NCI-H2196 treated with DMSO at 0.1 percent for 48 hours (cell line): Measurements from ENCODE around the gene INF2.
"Not testable (repeated sequence)": the region's sequence is repeated elsewhere in the genome, so short reads cannot be mapped to it uniquely, and the experiment has no call there.

Experiments used
- DNase-seq: peaks from one replicate; lab custom pipeline; 2025; ENCODE audit not compliant: unreplicated experiment; lab: John Stamatoyannopoulos, UW

INF2 gene

DNA sequence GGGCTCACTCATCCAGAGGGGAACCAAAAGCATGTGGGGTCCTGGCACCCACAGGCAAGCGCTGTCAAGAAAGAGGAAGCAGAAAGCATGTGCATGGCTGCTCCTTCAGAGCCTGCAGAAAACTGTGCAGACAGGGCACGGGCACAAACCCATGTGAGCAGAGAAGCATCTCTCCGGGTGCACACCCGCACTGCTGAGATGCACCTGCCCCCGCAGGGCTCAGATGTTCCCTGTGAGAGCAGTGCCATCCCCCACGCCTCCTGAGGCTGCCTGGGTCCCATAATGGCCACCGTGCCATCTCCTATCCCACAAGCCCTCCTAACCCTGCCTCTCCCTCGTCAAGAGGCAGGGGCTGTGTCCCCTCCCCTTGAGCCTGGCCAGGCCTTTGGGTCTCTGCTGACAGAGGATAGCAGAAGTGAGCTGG lies 32.3 kb upstream of the INF2 start:
- DNase-seq = no peak

DNA sequence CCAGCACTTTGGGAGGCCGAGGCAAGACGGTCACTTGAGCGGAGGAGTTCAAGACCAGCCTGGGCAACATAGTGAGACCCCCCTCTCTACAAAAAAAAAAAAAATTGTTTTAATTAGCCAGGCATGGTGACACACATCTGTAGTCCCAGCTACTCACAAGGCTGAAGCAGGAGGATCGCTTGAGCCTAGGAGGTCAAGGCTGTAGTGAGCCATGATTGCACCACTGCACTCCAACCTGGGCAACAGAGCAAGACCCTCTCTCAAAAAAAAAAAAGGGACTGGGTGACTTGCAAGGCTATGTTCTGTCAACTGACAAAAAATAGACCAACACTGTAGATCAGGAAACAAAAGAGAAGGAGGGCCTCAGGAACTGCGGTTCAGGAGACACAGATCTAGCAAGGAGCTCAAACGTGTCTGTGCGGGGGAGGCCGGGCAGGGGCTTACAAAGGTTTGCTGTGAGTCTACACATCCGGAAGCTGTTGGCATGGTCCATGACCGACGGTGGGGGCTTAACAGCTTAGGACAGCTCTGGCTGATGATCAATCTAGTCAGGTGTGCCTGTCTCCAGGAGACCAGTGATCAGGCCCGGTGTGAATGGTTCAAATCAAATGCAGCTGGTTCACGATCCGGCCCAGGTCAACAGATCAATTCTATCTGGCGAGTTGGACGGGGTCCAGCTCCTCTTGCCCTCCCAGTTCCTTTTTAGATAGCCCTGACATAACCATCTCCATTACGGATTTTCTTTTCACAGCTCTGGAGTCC lies 31.7 kb upstream of the INF2 start:
- no peak for DNase-seq

DNA sequence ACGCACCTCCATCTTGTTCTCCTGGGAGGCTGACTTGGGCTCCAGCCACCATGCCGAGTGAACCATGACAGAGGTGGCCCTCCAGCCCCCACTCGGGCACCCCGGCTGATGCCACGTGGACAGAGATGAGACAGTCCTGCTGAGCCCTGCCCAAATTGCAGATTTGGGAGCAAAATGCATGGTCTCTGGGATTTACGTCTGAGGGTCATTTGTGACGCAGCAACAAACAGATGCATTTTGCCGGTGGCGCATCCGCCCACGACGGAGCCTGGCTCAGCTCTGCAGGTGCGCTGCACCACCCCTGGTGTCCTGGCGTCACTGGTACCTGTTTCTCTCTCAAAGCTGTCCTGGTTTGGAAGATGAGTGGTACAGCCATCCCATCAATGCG lies 31.1 kb upstream of the INF2 start:
- DNase-seq = no peak

DNA sequence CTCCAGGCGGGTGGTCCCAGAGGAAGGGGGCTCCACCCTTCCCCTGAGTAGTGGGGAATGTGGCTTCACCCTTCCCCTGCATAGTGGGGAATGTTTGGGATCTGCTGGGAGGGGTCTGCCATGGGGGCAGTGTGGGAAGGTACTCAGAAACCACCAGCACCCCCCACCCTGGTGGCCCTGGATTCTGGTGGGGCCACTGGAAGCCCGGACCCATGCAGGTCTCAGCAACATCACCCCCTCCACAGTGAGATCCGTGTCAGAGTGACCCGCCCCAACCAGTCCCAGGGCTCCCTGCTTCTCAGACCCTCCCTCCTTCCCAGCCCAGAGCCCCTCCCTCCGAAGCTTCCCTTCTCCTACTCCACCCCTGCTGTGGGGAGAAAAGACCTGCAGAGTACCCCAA lies 30.3 kb upstream of the INF2 start:
- DNase-seq = no peak

DNA sequence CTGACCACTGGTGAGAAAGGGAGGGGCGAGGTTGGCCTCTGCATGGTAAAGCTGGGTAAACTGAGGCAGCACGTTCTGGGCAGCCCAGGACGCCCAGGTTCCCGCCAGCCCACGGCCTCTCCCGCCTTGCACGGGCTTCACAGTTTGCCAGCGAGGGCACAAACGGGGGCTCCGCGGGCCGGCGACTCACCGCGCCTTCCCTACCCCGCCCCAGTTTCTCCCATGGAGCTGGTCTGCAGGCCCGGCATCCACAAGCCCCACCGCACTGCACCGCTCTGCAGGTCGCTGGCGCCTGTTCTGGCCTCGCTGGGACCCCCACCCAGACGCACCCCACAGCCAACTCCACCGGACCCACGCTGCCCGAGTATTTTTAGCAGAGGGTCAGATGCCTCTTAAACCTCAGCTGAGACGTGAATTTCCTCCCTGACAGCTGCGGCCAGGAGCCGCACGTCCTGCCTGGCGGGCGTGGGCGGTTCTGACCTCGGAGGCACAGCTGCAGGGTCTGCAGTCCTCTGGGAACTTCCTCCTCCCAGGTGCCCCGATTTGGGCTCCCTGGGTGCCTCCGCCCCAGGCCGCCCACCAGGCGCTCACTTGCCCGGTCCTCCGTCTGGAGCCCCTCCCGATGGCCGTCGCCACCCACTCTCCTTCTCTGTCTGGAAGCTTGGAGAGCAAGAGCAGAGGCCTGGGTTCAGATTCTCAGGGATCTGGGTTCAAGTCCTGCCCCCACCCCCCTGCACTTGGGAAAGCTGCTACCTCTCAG lies 29.5 kb upstream of the INF2 start:
- DNase-seq = no peak

DNA sequence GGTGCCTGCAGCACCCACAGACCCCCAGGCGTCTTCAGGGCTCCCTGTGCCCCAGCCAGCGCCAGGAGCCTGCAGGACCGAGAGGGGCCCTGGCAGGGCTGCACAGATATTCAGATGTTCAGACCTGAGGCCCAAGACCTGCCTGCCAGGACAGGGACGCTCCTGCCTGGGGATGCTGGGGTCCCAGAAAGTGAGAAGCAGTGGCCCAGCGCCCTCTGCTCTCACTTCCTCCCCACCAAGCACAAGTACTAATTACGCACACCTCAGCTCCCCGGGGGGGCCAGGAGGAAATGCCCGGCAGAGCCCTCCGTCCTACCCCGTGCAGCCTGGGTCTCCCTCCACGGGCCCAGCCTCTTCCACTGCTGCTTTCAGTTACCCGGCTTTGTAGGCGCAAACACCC lies 28.8 kb upstream of the INF2 start:
- no peak for DNase-seq

DNA sequence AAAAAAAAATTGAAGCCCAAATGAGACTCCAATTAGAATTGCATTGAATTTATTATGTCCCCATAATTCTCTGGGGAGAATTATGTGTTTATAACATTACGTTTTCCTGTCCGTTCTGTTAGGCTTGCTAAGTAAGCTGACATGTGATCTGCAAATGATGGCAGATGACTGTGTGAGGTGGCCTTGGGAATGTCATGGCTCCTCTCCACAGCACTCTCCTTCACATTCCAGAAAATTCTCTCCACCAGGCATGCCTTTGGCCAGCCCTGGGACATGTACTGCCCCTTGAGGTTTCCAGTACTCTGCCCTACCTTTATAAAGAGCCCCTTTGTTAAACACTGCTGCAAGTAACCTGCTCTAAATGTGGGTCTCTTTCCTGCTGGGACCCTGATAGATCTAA lies 28.3 kb upstream of the INF2 start:
- DNase-seq = no peak

DNA sequence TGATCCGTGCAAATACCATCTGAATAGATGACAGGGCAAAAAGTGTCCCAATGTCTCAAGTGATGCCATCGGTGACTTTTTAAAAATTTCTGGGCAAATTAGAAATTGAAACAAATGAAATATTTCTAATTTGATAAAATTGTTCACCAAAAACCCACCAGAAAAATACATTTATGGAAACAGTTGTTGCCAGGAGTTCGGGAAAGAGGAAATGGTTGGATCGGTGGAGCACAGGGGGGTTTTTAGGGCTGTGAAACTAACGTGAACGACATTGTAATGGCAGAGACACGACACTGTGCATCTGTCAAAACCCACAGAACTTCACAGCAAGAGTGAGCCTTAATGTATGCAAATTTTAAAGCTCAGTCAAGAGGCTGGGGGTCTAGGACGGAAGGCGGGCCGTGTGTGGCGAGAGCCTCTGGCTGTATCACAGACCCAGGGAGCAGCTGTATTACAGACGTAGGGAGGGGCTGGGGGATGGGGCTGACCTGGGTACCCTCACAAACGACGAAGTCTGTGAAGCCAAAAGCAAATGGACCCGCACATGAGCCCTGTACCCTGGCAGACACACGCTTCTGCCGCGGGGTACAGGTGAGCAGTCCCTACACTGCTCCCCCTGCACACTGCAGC lies 27.8 kb upstream of the INF2 start:
- not testable (repeated sequence) for DNase-seq

DNA sequence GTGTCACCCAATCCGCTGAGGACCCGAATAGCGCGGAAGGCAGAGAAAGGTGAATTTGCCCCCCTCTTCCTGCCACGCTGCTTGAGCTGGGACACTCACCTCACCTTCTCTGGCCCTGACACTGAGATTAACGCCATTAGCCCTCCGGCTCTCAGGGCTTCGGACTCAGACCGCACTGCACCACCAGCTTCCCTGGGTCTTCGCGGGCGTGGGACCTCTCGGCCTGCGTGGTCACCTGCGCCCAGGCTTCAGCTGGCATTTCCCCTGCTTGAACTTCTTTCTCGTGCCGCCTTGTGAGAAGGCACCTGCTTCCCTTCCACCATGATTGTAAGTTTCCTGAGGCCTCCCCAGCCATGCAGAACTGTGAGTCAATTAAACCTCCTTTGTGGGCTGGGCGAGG lies 26.9 kb upstream of the INF2 start:
- DNase-seq = not testable (repeated sequence)

DNA sequence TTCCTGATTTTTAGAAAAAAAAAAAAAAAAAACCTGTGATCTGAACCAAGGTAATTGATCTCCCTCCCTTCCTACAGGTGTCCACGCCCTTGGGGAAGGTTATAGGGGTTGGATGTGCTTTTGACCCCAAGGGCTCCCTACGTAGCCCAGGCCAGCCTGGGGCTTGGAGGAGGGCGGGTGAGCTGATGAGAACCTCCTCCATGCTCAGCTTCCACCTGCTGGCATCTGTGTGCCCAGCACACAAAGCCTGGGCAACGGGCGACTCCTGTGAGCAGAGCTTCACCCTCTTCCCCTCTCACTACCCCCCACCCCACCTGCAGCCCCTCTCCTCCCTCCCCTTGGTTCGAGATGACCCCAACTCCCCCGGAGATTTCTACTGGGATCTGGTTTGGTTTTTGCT lies 25.3 kb upstream of the INF2 start:
- DNase-seq = no peak

DNA sequence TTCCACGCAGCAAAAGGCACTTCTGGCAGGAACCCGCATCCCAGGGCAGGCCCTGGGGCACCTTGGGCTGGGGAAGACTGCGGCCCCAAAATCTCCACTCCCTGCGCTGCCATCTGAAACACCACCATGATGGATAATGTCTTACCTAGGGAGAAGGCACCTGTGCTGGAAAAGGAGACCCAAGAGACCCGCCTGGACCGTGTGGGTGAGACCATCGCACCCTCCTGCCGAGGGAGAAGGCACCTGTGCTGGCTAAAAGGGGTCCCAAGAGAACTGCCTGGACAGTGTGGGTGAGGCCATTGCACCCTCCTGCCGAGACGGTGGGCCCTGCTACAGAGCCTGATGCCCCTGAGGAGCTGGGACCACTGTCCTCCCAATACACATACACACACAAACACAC lies 24.8 kb upstream of the INF2 start:
- no peak for DNase-seq

DNA sequence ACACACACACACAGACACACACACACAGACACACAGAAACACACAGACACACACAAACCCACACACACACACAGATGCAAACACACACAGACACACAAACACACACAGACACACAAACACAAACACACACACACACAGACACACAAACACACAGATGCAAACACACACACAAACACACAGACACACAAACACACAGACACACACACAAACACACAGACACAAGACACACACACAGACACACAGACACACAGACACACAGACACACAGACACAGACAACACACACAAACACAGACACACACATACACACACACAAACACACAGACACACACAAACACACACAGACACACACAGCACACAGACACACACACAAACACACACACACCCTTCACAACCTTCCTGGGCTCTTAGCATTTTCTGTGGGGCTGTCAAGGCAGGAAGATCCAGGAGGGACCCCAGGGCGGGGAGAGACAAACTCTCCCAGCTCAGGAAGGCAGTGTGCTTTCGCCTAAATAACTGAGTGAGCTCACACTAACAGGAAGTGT lies 24.2 kb upstream of the INF2 start:
- DNase-seq = no peak

DNA sequence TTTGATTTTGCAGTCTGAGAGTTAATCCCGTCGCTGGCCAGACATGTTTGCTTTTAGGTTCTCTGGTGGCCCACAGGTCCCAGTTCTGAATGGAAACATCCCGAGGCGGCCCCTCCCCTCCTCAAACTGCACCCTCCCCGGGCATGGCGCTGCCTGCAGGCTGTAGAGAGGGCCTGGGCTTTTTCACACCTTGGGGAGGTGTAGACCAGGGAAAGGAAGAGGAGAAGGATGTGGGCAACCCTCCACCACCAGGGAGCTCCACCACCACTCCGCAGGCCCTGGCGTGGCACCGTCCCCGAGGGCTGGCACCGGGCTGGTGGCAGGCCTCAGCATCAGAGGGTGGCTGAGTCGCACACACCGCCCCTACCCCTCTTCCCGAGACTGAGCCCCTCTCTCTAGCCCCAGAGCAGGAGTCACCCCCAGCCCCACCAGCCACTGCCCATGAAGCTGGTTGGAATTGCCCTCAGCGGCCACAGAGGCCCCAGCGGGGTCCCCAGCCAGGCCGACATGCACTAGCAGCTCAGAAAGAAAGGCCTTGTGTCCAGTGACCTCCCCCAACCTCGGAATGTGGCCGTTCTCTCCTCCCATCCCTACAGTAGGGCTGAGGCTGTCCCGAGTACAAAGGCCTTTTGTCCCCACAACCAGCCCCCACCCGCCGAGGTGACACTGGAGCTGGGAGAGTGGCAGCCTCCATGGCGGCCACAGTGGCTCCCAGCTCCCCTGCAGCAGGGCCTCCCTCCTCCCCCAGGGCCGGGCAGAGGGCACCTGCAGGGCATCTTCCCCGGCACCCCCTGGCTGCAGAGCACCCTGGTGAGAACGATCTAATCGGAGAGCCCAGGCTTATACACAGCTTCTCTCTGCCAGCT lies 23.5 kb upstream of the INF2 start:
- no peak for DNase-seq

DNA sequence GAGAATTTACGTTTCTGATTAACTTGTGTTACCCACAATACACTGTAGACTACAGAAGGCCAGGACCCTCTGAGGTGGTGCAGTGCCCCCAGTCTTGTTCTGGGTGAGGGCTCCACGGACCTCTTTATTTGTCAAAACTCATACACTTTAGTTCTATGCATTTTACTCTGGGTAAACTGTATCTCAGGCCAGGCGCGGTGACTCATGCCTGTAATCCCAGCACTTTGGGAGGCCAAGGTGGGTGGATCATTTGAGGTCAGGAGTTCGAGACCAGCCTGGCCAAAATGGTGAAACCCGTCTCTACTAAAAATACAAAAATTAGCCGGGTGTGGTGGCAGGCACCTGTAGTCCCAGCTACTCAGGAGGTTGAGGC lies 22.9 kb upstream of the INF2 start:
- DNase-seq = not testable (repeated sequence)

DNA sequence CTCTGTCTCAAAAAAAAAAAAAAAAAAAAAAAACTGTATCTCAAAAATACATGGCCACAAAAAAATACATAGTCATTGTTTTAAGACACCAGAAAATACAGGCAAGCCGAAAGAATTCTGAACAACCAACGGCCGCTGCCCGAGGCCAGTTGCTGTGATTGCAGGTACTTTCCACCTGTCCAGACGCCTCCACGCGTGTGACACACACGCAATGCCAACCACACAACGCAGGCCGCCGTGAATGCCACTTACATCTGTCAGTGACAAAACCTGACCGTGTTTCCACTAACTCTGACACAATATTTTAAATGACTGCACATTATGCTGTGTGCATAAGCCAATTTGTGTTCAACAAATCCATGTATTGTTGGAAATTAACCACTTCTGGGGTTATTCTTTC lies 22.4 kb upstream of the INF2 start:
- DNase-seq = no peak

DNA sequence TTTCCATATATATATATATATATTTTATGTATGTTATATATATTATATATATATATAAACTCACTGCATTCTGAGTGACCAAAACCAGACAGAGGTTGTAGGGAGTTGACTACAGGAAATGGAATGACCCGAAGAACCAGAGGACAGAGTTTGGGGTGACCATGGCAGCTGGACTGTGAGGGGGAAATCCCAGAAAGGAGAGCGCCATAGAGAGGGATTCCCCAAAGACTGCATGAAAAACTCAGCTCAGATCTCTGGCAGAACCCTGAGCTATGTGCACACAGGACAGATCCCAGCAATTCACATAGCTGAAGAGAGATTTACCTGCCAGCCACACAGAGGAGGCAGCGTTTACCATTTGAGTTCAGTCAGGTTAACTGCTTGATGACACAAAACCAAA lies 19.7 kb upstream of the INF2 start:
- DNase-seq = no peak

DNA sequence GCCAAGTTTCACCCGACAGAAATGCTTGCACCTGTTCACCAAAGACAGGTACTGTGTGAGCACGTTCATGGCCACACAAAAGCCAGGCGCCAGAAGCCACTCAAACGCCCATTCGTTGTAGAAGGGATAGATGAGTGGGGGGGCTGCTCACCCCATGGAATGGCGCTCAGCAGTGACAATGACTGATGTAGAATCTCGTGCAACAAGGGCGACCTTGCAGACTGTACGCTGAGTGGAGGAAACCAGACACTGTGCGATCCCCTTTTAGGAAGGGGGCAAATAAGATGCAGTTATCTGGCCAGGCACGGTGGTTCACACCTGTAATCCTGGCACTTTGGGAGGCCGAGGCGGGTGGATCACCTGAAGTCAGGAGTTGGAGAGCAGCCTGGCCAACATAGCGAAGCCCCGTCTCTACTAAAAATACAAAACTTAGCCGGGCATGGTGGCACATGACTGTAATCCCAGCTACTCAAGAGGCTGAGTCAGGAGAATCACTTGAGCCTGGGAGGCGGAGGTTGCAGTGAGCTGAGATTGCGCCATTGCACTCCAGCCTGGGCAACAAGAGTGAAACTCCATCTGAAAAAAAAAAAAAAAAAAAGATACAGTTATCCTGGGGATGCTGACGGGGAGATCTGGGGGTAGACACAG lies 18.0 kb upstream of the INF2 start:
- DNase-seq = not testable (repeated sequence)

DNA sequence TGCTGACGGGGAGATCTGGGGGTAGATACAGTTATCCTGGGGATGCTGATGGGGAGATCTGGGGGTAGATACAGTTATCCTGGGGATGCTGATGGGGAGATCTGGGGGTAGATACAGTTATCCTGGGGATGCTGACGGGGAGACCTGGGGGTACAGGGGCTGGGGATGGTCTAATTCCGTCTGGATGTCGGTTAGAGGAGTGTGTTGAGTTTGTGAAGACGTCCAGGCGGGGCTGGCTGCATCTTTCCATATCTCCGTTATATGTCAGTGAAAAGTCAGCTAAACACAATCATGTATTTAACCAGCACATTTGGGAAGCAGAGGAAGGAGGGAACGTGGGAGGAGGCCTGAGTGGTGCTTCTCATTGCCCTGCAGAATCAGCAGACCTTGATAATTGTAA lies 17.3 kb upstream of the INF2 start:
- DNase-seq = not testable (repeated sequence)

DNA sequence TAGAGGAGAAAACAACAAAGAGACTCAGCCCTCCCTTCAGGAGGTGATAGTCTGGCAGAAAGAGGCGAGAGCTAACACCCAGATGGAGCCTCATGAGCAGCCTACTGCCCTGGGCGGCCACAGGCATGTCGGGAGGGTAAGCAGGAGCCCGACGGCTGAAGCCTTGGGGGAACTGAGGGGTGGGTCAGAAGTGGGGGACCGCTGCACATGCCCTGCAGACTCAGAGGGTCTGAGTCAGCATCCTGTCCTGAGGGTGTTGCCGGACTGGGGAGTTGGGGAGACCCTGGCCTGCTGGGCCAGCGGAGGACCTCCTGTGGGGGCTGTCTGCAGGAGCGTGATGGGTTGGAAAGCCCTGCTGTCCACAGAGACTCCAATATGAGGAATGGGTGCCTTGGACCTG lies 15.9 kb upstream of the INF2 start:
- DNase-seq = no peak

DNA sequence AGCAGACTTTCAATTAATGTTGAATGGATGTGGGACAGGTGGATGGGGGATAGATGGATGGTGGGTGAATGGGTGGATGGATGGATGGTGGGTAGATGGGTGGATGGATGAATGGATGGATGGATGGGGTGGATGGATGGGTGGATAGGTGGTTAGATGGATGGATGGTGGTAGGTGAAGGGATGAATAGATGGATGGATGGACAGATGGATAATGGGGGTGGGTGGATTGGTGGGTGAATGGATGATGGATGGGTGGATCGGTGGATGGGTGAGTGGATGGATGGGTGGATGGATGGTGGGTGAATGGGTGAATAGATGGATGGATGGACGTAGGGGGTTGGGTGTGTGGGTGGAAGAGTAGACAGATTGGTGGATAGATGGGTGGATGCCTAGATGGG lies 14.0 kb upstream of the INF2 start:
- no peak for DNase-seq
